Keratinocyte (primary cell): ENCODE measurements around the gene ZER1. TPM values are rescaled to one million over a fixed set of nuclear protein-coding genes. Genes with fewer than 3 reads are reported as not detected.
A peak's percentile ranks its signal among the peaks of the same experiment; 100 is the strongest.

Experiments used
- DNase-seq: peaks from one replicate; pipeline ENCODE4 v3.0.0-alpha.2; 2011; ENCODE audit warnings: low read depth, missing footprints, low spot score
- FAIRE-seq: peaks from 2 replicates; lab custom pipeline; 2011; peaks lifted over from hg19 to GRCh38; lab: Jason Lieb, UNC
- H2AFZ ChIP-seq: 2 replicates; pipeline ENCODE4 v1.6.0; 2012; ENCODE audit warnings: low read length, control low read depth, inconsistent platforms; ENCODE audit not compliant: control insufficient read depth
- H3K27ac ChIP-seq: 2 replicates; pipeline ENCODE4 v1.5.1; 2011; ENCODE audit warnings: low read length; ENCODE audit not compliant: control insufficient read depth, insufficient read depth
- H3K27me3 ChIP-seq: 3 replicates; pipeline ENCODE4 v1.6.0; 2011; ENCODE audit warnings: low read length; ENCODE audit not compliant: control insufficient read depth, insufficient read depth; ENCODE audit errors: extremely low read depth
- H3K36me3 ChIP-seq, 2 experiments: 2 replicates in 1 of 2; 3 replicates in 1 of 2; pipeline ENCODE4 v1.5.1; 2011; ENCODE audit warnings: low read length in 2 of 2, mild to moderate bottlenecking in 1 of 2; ENCODE audit not compliant: control insufficient read depth in 2 of 2, insufficient read depth in 2 of 2; ENCODE audit errors: extremely low read depth in 1 of 2
- H3K4me1 ChIP-seq: 3 replicates; pipeline ENCODE4 v1.5.1; 2011; ENCODE audit warnings: low read length; ENCODE audit not compliant: control insufficient read depth, insufficient read depth; ENCODE audit errors: extremely low read depth
- H3K4me2 ChIP-seq: 3 replicates; pipeline ENCODE4 v1.6.0; 2011; ENCODE audit warnings: low read depth, low read length; ENCODE audit not compliant: control insufficient read depth, insufficient read depth; ENCODE audit errors: extremely low read depth
- H3K4me3 ChIP-seq, 3 experiments: fragments of 200-600 bp in 1 of 3; sonication (generic) in 1 of 3; 2 replicates in 2 of 3; 3 replicates in 1 of 3; pipeline ENCODE4 v1.5.1; 2011 to 2016; ENCODE audit warnings: low read length in 3 of 3, mild to moderate bottlenecking in 3 of 3, control low read depth in 2 of 3, inconsistent platforms in 1 of 3, low read depth in 1 of 3, mixed read lengths in 1 of 3, mixed run types in 1 of 3, moderate library complexity in 1 of 3; ENCODE audit not compliant: control insufficient read depth in 2 of 3, insufficient read depth in 2 of 3; ENCODE audit errors: extremely low read depth in 1 of 3
- H3K79me2 ChIP-seq: 2 replicates; pipeline ENCODE4 v1.6.0; 2012; ENCODE audit warnings: low read length; ENCODE audit not compliant: control insufficient read depth, insufficient read depth
- H3K9ac ChIP-seq: 3 replicates; pipeline ENCODE4 v1.6.0; 2011; ENCODE audit warnings: low read length; ENCODE audit not compliant: control insufficient read depth, insufficient read depth; ENCODE audit errors: extremely low read depth
- H3K9me1 ChIP-seq: 3 replicates; pipeline ENCODE4 v1.6.0; 2011; ENCODE audit warnings: low read length; ENCODE audit not compliant: control insufficient read depth, insufficient read depth; ENCODE audit errors: extremely low read depth
- H3K9me3 ChIP-seq: 2 replicates; pipeline ENCODE4 v1.5.1; 2012; ENCODE audit warnings: low read depth, low read length; ENCODE audit not compliant: control insufficient read depth
- H4K20me1 ChIP-seq: 3 replicates; pipeline ENCODE4 v1.6.0; 2011; ENCODE audit warnings: low read length; ENCODE audit not compliant: control insufficient read depth, insufficient read depth; ENCODE audit errors: extremely low read depth
- EZH2 ChIP-seq: IDR thresholded peaks from one replicate; pipeline ENCODE4 v1.6.1; 2012; ENCODE audit warnings: inconsistent platforms, mild to moderate bottlenecking, low read length, moderate library complexity
- dilution Hi-C: fragments of 300-500 bp; cut with MboI; formaldehyde crosslinking; loops from one replicate; pipeline ENCODE4 v1.7.0; 2020; ENCODE audit warnings: low sequenced_read_pairs; ENCODE audit not compliant: extremely low pct_ligation_motif_present
- polyA plus RNA-seq, 5 experiments: library from polyadenylated mRNA; depleted of rRNA in 3 of 5; stranded (reverse) in 3 of 5; stranded (forward) in 1 of 5; unstranded in 1 of 5; fragments of >200 nt; gene quantifications; 1 replicate in 1 of 5; 2 replicates in 3 of 5; 3 replicates in 1 of 5; pipeline versions ENCODE4 v1.2.1 to v1.2.3, GENCODE V29; 2011 to 2012; ENCODE audit warnings: missing spikeins in 2 of 5, low read depth in 1 of 5, low replicate concordance in 1 of 5
- TF ChIP-seq, protein P1 (sequence below), 3 experiments: IDR thresholded peaks in 1 of 3; conservative IDR thresholded peaks in 1 of 3; optimal IDR thresholded peaks in 1 of 3; 2 replicates in 2 of 3; 3 replicates in 1 of 3; pipeline versions ENCODE3 to v1.5.1; 2011; ENCODE audit warnings: low read length in 3 of 3, mild to moderate bottlenecking in 3 of 3, moderate library complexity in 2 of 3, control low read depth in 1 of 3, inconsistent platforms in 1 of 3; ENCODE audit not compliant: insufficient read depth in 2 of 3; ENCODE audit errors: extremely low read depth in 1 of 3

ZER1 gene
- polyA plus RNA-seq, 1 donor (not counting 4 experiments of a cell fraction or from before 2014, with no cell fraction given): 14.9 TPM

DNA sequence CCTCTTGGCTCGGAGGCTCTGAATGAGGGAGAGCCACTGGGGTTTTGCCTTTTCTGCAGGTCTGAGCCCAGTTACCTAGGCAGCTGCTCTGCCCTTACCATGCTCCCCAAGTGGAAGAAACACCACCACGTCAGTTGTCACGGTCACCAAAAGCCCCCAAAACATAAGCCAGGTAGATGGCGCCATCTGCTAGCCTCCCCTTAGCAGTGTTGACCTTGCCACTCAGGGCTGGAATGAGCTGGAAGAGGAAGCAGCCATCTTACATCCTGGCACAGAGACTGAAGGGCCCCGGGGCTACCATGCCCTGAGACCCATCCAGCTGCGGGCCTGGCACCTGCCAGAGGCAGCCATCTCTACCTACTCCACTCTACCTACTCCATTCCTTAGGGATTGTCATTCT lies 7.4 kb downstream of the ZER1 start:
- H3K27ac ChIP-seq: no peak overlapping the region
- H2AFZ ChIP-seq: no peak overlapping the region
- H3K79me2 ChIP-seq: peaks cover 2% of the 10 kb centered on the region
- no peaks in the 10 kb centered on the region for H4K20me1 ChIP-seq
- DNase-seq: no peak
- dilution Hi-C loops: no loop called here
- no peaks in the 10 kb centered on the region for H3K9me3 ChIP-seq
- H3K9me1 ChIP-seq: no peaks in the 10 kb centered on the region
- H3K4me1 ChIP-seq: no peaks in the 10 kb centered on the region
- TF ChIP-seq, protein P1, sequence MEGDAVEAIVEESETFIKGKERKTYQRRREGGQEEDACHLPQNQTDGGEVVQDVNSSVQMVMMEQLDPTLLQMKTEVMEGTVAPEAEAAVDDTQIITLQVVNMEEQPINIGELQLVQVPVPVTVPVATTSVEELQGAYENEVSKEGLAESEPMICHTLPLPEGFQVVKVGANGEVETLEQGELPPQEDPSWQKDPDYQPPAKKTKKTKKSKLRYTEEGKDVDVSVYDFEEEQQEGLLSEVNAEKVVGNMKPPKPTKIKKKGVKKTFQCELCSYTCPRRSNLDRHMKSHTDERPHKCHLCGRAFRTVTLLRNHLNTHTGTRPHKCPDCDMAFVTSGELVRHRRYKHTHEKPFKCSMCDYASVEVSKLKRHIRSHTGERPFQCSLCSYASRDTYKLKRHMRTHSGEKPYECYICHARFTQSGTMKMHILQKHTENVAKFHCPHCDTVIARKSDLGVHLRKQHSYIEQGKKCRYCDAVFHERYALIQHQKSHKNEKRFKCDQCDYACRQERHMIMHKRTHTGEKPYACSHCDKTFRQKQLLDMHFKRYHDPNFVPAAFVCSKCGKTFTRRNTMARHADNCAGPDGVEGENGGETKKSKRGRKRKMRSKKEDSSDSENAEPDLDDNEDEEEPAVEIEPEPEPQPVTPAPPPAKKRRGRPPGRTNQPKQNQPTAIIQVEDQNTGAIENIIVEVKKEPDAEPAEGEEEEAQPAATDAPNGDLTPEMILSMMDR (optimal IDR thresholded peaks at IDR 0.05 in 1 of 3, IDR thresholded peaks at IDR 0.05 in 1 of 3, conservative IDR thresholded peaks at IDR 0.05 in 1 of 3; ENCODE audit: extremely low read depth in 1 of 3, insufficient read depth in 2 of 3, low read length in 3 of 3): peak in 1 of 3 experiments; percentile 7
- TF ChIP-seq EZH2: no peak
- H3K36me3 ChIP-seq: peaks cover 0 to 6% of the 10 kb centered on the region in 2 experiments
- H3K9ac ChIP-seq: no peak overlapping the region
- H3K27me3 ChIP-seq: no peaks in the 10 kb centered on the region
- no peak overlapping the region for H3K4me3 ChIP-seq
- FAIRE-seq: no peak
- H3K4me2 ChIP-seq: no peak overlapping the region

DNA sequence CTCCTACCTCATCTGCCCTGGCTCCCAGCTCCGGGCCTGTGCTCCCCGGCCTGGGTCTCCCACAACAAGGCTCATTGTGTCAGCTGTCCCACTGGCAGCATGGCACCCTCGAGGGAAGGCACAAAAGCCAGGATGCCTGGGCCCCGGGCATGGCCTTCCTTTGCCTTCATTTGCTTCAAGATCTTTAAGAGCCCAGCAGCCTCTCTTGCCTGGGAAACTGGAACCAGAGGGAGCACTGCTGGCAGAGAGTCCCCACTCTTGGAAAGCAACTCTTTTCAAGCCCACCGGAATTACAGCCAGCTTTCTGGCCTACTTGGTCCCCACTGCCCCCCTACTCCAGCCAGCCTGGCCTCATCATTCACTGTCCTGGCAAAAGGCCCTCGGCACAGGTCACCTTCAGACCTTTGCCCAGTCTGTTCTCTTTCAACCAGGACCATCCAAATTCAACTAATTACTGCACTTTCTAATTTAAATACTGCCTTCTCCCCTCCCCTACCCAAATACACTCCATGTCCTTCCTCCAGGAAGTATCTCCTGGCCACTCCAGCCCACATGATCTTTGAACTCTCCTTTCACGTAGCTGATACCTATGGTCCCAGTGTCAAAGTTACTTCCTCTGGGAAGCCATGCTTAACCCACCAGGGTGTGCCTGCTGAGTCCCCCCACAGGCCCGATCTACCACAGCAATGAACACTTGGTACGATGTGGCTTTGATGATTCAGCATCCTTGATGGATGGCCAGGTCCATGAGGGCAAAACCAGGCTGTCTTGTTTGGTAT lies 8.9 kb downstream of the ZER1 start:
- no peaks in the 10 kb centered on the region for H3K4me1 ChIP-seq
- dilution Hi-C loops: no loop called here

More for the DNA sequence above, 8.9 kb downstream of the ZER1 start:
- no peak for FAIRE-seq
- Histone ChIP-seq H2AFZ (no peak overlapping the region), H3K9me3 (no peaks in the 10 kb centered on the region), H3K36me3 (peaks cover 0 to 3% of the 10 kb centered on the region in 2 experiments), H3K9ac (no peak overlapping the region), H3K79me2 (no peaks in the 10 kb centered on the region), H3K4me2 (no peak overlapping the region), H3K27me3 (no peaks in the 10 kb centered on the region), H4K20me1 (no peaks in the 10 kb centered on the region), H3K9me1 (no peaks in the 10 kb centered on the region), H3K4me3 (no peak overlapping the region), H3K27ac (no peak overlapping the region)
- no peak for DNase-seq
- TF ChIP-seq, protein P1 (optimal IDR thresholded peaks at IDR 0.05 in 1 of 3, IDR thresholded peaks at IDR 0.05 in 1 of 3, conservative IDR thresholded peaks at IDR 0.05 in 1 of 3; ENCODE audit: extremely low read depth in 1 of 3, insufficient read depth in 2 of 3, low read length in 3 of 3): no peak
- TF ChIP-seq EZH2: no peak
